Neural crest cell (in vitro differentiated cells): ENCODE data around the gene PCSK2. TPM values are rescaled to one million over a fixed set of nuclear protein-coding genes. Genes with fewer than 3 reads are reported as not detected.

Source experiments
- DNase-seq: peaks from one replicate; pipeline ENCODE4 v3.0.0; 2021; ENCODE audit warnings: low read depth, mixed read lengths, low spot score
- H3K27ac Mint-ChIP-seq: one replicate; pipeline ENCODE4 v1.8.0; 2021; ENCODE audit warnings: mild to moderate bottlenecking, mixed read lengths; ENCODE audit not compliant: unreplicated experiment
- H3K27me3 Mint-ChIP-seq: 2 replicates; pipeline ENCODE4 v1.8.0; 2021; ENCODE audit warnings: low read depth, mild to moderate bottlenecking, mixed read lengths
- H3K36me3 Mint-ChIP-seq: 2 replicates; pipeline ENCODE4 v1.8.0; 2021; ENCODE audit warnings: low read depth, mild to moderate bottlenecking, mixed read lengths
- H3K4me1 Mint-ChIP-seq: 2 replicates; pipeline ENCODE4 v1.8.0; 2021; ENCODE audit warnings: mixed read lengths
- H3K4me3 Mint-ChIP-seq: one replicate; pipeline ENCODE4 v1.8.0; 2021; ENCODE audit warnings: mild to moderate bottlenecking, mixed read lengths
- H3K9me3 Mint-ChIP-seq: 2 replicates; pipeline ENCODE4 v1.8.0; 2021; ENCODE audit warnings: mixed read lengths
- total RNA-seq: library from RNA; stranded (reverse); gene quantifications from 2 replicates; pipeline ENCODE4 v1.2.1, GENCODE V29; 2021
- TF ChIP-seq, protein P1 (sequence below): fragments of 200-600 bp; sonication (generic); conservative IDR thresholded peaks from 2 replicates; pipeline ENCODE4 v1.5.0; 2021; ENCODE audit warnings: antibody characterized with exemption, mild to moderate bottlenecking

The PCSK2 gene
- total RNA-seq, 1 donor from 2014 or later = 2.1 TPM

DNA sequence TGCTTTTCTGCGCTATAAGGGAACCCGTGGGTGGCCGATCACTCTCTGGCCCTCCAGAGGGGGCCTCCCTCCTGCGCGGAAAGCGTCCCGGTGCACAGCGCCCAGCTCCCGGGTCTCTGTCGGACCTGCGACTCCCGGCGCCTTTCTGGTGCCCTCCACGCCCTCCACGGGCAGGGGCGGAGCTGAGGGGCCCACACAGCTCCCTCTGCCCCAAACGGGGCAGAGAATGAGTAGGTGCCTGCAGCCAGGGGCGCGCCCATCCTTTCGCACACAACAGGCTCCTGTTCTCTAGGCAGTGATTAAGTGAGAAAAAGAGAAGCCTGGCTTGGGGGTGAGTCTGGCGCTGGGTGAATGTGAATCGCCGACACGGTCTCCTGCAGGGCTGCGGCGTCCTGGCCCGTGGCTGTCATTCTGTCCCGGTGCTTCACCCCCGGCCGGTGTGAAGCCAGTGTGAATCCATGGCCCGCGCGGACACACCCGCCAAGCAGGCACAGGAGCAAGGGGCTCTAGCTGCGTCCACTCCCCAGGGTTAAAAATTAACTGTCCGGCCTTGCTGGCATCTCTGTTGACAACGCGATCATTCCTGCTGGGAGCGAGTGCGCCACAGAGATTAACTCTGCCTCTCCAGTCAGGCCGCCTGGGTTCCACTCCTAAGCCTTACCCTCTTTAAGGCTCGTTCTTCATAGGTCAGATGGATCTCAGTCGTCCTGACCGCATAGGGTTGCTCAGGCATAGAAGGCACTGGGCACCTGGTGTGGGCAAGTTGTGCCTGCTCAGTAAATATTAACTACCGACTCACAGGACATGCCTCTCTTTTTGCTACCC lies 88.8 kb downstream of the PCSK2 start:
- H3K27ac Mint-ChIP-seq = no peak overlapping the region
- DNase-seq = no peak
- peaks cover 20% of the 10 kb centered on the region for H3K4me1 Mint-ChIP-seq
- TF ChIP-seq, protein P1, sequence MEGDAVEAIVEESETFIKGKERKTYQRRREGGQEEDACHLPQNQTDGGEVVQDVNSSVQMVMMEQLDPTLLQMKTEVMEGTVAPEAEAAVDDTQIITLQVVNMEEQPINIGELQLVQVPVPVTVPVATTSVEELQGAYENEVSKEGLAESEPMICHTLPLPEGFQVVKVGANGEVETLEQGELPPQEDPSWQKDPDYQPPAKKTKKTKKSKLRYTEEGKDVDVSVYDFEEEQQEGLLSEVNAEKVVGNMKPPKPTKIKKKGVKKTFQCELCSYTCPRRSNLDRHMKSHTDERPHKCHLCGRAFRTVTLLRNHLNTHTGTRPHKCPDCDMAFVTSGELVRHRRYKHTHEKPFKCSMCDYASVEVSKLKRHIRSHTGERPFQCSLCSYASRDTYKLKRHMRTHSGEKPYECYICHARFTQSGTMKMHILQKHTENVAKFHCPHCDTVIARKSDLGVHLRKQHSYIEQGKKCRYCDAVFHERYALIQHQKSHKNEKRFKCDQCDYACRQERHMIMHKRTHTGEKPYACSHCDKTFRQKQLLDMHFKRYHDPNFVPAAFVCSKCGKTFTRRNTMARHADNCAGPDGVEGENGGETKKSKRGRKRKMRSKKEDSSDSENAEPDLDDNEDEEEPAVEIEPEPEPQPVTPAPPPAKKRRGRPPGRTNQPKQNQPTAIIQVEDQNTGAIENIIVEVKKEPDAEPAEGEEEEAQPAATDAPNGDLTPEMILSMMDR = no peak
- H3K4me3 Mint-ChIP-seq = no peak overlapping the region
- no peaks in the 10 kb centered on the region for H3K27me3 Mint-ChIP-seq
- no peaks in the 10 kb centered on the region for H3K9me3 Mint-ChIP-seq
- H3K36me3 Mint-ChIP-seq = no peaks in the 10 kb centered on the region

DNA sequence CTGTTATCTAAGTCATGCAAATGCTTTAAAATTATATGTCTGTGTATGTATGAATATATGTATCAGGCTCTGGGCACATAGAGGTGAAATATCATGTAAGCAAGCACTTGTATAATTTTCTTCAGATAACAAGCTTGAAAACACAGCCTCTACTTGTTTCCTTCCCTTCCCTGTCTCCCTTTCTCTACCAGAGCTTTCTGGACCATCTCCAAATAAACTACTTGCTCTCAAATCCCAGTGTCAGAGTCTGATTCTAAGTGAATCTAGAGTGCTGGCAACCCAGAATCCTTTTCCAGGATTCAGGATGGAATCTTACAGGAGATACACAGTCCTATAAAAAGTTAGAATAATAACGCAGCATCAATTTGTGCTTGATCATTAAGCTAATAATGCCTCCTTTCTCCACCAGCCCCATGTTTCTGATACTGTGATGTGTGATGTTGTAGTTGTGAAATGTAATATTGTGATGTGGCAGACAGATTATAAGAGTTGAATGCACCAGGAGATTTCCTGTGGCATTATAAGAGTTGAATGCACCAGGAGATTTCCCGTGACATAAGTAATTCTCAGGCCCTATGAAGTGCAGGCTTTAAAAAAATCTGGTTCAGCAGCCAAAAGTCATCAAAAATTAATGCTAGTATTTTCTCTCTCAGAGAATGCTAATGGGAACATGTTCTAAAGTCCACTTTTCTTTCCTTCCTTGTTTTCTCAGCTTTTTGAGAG lies 89.6 kb downstream of the PCSK2 start:
- peaks cover 20% of the 10 kb centered on the region for H3K4me1 Mint-ChIP-seq
- no peak for DNase-seq
- no peaks in the 10 kb centered on the region for H3K27me3 Mint-ChIP-seq
- no peak overlapping the region for H3K4me3 Mint-ChIP-seq
- H3K36me3 Mint-ChIP-seq = no peaks in the 10 kb centered on the region
- H3K27ac Mint-ChIP-seq = no peak overlapping the region
- H3K9me3 Mint-ChIP-seq = no peaks in the 10 kb centered on the region
- TF ChIP-seq, protein P1 = no peak

DNA sequence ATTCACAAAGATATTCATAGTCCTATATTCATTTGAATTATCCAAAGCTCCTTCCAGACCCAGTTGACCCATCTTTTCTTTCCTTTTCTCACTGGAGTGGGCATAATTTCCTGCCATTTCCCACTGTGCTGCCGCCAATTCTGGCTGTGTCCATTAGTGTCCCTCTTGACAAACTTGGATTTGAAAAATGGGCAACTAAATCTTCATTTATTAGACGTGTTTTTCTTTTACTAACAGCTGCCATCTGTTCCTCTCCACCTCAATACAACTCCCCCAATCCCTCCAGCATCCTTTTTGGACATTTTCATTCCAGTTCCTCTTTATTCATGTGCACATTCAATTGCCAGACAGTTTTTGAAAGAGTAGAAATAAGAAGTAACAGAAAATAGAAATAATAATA lies 90.5 kb downstream of the PCSK2 start:
- Mint-ChIP-seq H3K4me3 (no peak overlapping the region), H3K4me1 (peaks cover 20% of the 10 kb centered on the region), H3K9me3 (no peaks in the 10 kb centered on the region), H3K27ac (no peak overlapping the region), H3K36me3 (no peaks in the 10 kb centered on the region), H3K27me3 (peaks cover 2% of the 10 kb centered on the region)
- DNase-seq = no peak
- TF ChIP-seq, protein P1 = no peak

DNA sequence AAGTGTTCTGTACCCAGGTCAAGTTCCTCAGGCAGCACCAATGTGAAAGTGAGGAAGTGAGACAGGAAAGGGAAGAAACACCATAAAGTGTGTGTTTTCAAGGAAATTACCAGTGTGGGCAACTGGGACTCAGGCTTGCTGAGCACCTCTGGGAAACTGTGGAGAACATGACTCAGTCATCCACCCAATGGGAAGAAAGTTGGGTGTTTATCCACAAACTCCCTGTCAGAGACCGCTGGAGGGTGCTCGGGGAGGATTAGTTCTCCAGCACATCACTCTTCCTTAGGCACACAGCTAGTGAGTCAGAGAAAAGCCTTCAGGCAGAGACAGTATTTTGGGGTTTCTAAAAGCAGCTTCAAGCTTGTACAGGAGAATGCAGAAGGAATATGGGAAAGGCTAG lies 93.6 kb downstream of the PCSK2 start:
- H3K36me3 Mint-ChIP-seq = no peaks in the 10 kb centered on the region
- H3K9me3 Mint-ChIP-seq = no peaks in the 10 kb centered on the region
- no peak for DNase-seq
- peaks cover 2% of the 10 kb centered on the region for H3K27me3 Mint-ChIP-seq
- no peak overlapping the region for H3K4me3 Mint-ChIP-seq
- no peak overlapping the region for H3K27ac Mint-ChIP-seq
- TF ChIP-seq, protein P1 = no peak
- peaks cover 3% of the 10 kb centered on the region for H3K4me1 Mint-ChIP-seq

DNA sequence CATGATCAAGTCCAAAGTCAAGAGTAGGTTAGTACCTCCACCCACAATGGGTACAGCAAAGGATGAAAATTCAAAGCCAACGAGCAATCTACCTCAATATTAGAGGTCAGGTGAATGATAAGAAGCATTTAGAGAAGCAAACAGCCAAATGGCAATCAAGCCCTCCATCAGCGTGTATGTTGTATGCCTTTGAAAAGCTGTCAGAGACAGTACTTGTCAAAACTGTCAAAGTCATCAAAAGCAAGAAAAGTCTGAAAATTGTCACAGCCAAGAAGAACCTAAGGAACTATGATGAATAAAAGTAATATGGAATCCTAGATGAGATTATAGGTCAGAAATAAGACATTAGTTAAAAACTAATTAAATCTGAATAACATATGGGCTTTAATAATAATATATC lies 99.3 kb downstream of the PCSK2 start:
- Mint-ChIP-seq H3K9me3 (peaks cover 2% of the 10 kb centered on the region), H3K4me3 (no peak overlapping the region), H3K36me3 (no peaks in the 10 kb centered on the region), H3K27me3 (peaks cover 2% of the 10 kb centered on the region), H3K4me1 (peaks cover 12% of the 10 kb centered on the region), H3K27ac (no peak overlapping the region)
- TF ChIP-seq, protein P1 = no peak
- DNase-seq = no peak
